GM19324 (cell line): ENCODE measurements around the gene LYPLAL1.

Experiments
- ATAC-seq: cut with Tn5 transposase; IDR thresholded peaks from one replicate; pipeline ENCODE4 v1.9.1; 2021; ENCODE audit warnings: mild to moderate bottlenecking, moderate library complexity; ENCODE audit not compliant: unreplicated experiment, low FRiP score

Gene LYPLAL1

DNA sequence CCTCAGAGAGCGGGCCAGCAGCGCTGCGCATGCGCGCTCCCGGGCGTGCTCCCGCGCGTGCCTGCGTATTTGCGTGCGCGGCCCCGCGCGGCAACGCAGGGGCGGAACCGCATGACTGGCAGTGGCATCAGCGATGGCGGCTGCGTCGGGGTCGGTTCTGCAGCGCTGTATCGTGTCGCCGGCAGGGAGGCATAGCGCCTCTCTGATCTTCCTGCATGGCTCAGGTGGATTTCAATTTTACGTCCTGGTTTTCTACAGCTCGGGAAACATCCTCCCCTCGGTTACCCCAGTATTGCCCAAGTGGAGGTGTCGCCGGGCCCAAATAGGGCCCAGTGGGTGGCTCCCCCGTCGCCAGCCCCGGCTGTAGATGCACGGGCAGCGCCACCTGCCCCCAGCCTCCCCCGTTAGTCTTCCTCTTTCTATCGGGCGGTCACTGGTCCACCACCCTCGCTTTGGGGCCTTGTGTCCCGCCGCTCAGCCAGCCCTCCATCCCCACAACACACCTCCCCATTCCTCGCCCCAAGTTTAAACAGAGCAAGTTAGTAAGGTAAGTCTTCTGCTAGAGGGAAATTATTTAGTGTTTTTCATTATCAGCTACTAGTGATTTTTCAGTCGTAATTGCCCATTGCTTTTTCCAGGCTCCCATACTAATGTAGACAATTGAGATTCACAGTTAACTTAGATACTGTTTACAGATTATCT is at the start of gene LYPLAL1:
Gene LYPLAL1, plus strand, starts transcription at position 121 of the 702 bp plus-strand sequence. Its CDS starts 13 bp downstream, at position 134.
- peak; percentile 87 for ATAC-seq

DNA sequence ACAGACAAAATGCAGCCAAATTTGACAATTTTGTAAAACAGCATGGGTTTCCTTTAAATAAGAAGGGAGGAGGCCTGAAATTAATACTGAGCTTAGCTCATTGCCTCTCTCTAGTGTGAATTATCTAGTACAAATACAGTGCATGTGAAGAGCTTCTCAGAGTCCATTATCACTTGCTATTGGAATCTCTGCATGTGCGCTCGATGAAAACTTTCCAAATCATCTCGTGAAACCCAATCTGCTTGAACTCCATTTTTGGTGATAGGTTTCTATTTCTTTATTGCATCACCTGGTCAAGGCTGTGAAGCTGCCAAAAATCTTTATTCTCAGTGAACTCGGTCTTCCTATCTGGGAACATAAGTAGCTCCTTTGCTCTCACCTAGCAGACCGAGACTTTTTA is 49.5 kb upstream of the LYPLAL1 start:
- no peak for ATAC-seq

DNA sequence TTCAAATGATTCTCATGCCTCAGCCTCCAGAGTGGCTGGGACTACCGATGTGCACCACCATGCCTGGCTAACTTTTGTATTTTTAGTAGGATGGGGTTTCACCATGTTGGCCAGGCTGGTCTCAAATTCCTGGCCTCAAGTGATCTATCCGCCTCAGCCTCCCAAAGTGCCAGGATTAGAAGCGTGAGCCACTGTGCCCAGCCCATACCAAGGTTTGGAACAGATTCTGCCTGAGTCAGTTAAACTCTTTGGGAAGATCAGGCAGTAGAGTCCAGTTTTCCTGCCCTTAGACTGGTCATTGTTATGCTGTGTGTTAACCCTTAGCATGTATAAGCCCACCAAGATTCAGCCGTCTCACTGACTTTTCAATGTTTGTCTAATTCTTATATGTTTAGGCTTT is 48.3 kb upstream of the LYPLAL1 start:
- ATAC-seq, result no peak

DNA sequence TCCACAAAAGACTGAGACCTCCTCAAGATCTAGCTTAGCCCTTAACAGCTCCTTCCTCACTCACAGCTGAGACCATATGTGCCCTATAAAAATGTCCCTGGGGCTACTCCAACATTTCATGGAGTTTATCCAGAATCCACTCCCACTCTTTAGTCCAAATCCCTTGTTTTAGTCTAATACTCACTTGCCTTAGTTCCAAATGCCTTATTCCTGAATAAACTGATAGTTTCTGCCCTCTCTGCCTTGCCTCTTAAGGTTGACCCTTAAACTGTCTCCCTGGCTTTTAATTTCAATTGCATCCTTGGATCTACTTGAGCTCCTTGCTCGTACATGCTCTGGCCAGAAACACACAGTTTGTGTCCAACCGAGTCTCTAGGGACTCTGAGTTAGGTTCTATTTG is 47.3 kb upstream of the LYPLAL1 start:
- ATAC-seq, result no peak

DNA sequence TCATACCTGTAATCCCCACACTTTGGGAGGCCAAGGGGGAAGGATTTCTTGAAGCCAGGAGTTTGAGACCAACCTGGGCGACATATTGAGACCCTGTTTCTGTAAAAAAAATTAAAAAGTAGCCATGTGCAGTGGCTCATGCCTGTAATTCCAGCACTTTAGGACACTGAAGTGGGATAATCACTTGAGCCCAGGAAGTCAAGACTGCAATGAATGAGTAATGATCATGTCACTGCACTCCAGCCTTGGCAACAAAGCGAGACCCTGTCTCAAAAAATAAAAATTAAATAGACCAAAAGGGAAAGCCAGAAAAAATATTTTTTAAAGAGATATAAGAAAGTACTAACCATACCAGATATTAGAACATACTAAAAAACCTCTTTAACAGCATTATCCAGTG is 44.7 kb upstream of the LYPLAL1 start:
- no peak for ATAC-seq

DNA sequence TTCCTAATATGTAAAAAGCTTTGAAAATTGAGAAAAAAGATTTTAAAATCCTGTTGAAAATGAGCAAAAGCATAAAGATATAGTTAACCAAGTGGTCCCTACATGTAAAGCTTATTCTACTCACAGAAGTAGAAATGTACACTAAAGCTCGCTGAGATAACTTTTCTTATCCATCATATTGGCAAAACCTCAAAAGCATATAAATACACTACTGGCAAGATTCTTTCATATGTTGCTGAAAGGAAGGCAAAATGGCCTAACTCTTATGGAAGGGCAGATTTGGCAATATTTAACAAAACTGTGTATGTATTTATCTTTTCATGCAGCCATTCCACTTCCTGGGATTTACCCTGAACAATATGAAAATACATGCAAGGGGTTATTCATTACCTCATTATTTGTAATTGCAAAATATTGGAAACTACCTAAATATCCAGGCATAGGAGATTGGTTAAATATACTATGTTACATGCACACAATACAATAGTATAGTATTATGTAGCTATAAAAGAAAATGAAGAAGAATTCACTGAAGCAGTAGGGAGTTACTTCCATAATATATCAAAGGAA is 43.2 kb upstream of the LYPLAL1 start:
- no peak for ATAC-seq

DNA sequence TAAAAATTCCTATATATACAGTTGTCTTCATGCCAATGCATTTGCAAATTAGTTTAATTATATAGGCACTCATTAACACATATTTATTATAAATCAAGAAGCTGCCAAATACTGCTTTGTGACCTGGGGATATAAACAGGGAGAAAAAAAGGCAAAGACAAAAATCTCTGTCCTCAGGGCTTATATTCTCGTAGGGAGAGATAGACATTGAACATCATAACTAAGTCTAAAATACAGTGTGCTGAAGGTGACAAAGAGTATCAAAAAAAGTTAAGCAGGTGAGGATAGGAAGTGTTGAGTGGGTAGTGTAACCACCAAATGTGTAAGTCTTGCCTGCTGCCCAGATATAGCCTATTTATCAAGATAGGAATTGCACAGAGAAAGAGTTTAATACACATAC is 40.7 kb upstream of the LYPLAL1 start:
- no peak for ATAC-seq

DNA sequence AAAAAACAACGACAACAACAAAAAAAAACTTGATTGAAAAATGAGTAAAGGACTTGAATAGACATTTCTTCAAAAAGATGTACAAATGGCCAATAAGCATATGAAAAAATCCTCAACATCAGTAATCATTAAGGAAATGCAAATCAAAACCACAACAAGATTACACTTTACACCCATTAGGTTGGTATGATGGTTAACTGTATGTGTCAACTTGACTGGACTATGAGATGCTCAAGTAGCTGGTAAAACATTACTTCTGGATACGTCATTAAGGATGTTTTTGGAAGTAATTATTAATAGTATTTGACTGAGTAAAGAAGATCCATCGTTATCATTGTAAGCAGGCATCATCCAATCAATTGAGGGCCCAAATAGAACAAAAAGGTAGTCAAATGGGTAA is 34.9 kb upstream of the LYPLAL1 start:
- ATAC-seq, result no peak

DNA sequence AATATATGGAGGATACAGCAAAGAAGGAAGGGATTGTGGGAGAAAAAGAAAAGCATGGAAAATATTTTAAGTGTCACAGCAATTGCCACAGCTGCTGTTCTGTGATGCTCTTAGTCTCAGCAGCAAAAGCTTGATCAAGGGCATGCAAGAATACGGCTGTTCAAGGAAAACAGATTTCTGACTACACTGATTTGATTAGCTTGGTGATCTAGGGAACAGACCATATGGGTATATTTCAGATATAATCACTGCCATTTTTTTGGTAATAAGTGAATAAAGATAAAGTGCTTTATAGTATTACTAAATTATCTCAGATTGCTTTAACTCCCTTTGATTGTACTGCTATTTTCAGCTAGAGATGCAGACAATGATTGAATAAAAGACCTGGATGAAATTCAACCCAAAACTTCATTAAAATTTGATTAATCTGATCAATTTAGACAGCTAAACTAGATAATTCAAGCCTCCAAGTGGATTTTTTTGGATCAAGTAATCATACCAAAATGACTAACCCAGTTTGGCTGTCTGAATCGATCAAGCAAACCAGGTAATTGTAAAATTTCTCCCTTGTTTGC is 33.3 kb upstream of the LYPLAL1 start:
- no peak for ATAC-seq

DNA sequence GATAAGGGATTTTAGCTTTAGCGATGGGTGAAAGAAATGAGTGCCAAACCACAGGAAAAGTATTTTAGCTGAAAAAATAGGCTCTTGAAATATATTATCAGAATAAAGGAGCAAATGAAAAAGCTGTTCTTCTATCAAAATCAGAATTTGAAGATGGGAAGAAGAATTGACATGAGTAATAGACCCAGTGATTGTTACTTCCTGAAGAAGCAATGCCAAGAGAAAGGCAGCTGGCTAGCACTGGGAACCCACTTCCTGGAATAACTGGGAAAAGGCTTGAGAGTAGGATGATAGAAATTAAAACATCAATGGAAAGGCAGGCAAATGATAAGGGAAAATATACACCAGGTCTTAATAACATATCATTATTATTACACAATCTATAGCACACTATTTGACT is 29.9 kb upstream of the LYPLAL1 start:
- no peak for ATAC-seq

DNA sequence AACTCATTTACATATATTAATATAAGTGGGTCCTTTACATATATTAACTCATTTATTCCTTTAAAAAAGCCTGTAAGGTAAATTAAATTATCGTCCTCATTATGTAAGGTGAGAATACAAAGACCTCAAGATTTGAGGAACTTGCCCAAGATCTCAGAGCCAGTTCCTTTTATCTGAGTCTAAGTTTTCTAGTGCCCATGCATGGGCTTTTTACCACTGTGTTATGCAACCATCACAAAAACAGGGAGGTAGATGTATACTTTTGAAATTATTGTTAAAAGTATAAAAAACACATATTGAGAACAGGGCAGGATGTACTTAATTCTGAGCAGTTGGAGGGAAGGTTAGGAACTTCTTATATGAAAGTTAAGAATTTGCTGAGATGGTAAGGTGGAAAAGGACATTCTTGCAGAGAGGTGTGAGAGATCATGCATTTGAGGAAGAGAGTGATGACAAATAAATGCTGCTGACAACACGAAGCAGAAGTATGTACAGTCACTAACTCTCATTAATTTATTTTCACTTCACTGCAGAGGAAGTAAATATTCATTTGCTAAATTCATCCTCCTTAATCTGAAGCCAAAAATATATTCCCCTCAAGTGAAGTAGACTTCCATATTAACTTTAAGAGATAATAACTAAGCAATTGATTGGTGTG is 28.9 kb upstream of the LYPLAL1 start:
- ATAC-seq, result no peak

DNA sequence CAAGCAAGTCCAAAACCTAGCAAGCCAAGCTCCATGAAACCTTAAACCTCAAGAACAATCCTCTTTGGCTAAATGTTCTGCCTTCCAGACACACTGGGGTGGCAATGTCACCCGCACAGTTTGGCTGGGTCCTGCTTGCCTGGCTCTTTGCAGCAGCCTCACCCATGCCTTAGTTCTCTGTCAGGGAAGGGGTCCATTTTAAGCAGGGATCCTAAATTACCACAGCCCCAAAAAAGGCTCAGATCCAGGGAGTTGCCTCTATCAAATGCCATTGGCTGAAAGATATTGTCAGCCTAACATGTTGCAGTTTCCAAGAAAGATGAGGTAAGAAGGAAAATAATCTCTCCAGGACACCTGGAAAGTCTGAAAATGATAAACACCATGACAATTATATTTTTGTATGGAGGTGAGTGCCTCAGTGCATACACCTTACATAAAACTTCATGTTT is 26.1 kb upstream of the LYPLAL1 start:
- ATAC-seq, result no peak

DNA sequence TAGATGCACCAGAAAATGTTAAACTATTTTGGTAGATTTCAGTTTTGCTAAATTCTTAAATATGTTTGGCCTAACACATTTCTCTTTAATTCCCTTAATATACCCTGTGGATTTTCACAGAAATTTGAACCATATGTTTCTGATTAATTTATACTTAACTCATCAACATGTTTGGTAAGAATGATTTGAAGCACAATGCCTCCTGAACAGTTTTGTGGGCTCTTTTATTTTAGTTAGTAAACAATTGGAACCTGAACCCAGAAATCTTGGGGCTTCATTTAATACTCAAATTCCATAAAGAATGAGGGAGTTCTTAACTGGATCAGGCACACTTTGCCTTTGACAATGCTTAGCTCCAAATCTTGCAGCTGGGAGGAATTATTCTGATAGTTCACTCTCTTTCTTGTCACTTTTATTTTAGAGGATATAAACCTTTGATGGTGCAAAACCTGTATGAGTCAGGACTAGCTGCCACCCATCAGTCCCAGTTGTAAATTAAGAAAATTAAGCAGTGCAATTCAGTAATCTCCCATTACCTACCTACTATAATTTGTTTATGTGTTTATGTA is 24.6 kb upstream of the LYPLAL1 start:
- ATAC-seq, result no peak

DNA sequence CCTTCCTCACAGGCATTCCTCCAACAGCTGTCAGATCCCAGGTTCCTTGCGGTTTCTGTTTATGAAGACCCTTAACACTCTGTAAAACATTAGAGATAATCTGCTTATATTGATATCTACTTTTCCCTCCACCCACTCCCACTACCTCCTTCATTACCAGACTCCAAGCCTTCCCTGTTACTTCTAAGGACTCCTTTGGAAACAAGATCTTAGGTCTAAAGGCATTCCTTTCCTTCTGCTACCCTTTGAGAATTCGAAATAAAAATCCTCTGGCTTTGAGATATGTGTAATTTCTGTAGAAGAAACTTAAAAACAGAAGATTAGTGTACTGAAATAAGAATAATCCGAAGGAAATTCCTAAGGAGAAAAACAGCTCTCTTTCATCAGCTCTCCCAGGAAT is 23.7 kb upstream of the LYPLAL1 start:
- ATAC-seq, result no peak

DNA sequence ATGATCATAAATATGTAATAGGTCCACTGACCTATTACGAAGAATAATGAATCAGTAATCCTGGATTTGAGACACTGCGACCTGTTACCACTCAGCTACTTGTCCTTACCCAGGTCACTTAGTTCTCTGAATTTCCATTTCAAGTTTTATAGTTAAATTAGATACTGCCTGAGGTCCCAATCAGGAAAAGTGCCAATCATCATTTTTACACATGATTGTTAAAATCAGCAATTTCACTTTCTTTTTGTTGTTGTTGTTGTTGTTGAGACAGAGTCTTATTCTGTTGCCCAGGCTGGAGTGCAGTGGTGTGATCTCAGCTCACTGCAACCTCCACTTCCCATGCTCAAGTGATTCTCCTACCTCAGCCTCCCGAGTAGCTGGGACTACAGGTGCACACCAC is 22.8 kb upstream of the LYPLAL1 start:
- no peak for ATAC-seq

DNA sequence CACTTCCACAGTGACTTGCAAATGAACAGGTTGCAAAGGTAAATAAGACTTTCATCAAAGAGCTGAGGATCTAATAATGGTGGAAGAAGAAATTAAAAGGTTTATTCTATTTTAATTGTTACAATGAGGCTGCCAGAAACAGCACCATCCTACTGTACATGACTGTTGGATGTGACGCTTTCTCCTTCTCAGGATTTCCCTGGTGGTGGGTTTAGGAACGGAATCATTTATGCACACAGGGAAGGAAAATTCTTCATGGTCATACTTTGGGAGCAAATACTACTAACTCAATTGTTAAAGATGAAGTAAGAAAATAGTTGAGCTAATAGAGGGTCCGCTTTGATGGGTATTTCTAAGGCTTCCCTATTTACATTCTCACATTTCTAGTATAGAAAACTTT is 22.2 kb upstream of the LYPLAL1 start:
- no peak for ATAC-seq

DNA sequence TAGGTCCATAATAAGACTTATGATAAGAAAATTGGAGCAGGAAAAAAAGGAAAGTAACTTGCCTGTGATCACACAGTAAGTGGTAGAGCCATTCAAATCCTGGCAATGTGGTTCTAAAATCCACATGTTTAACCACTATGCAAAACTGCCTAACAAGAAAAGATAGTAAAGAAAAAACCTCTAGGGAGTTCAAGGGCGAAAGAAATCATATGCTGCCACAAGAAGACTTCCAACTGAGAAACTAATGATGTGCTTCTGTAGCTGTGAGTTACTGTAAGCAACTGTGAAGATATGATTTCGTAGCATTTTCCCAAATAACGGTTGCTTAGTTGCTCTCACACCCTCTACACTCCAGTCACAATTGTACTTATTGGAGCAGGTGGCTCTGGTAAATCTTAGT is 20.9 kb upstream of the LYPLAL1 start:
- ATAC-seq, result peak; percentile 47

DNA sequence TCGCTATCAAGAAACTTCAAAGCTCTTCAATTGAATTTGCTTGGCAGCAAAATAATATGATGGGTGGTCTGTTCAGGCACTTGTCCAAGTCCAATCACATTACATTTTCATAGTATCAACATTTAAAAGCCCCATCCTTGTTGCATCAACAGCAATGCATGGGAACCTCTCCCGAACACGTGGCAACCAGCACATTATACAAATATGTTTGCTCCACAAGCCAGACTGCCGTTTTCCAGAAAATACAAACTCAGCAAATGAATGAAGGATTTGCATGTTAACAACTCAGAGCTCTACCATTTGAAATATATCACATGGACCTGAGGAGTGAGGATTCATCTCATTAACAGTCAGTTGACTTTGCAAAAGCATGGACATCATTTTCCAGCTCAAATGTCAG is 20.0 kb upstream of the LYPLAL1 start:
- ATAC-seq, result no peak

DNA sequence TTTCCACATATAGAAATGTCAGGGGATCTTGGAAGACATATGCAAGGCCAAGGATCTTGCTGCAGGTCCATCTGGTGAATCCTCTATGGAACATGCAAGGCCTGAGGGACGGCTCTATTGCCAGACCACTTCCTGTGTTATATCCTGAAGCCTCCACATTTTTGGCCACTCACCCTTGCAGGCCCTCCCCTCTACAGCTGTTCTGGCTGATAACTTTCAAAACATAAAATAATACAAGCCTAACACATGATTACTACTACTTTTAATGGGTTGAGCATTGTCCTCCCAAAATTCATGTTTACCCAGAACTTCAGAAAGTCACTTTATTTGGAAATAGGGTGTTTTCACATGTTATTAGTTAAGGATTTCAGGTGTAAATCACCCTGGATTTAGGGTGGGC is 18.5 kb upstream of the LYPLAL1 start:
- ATAC-seq, result no peak

DNA sequence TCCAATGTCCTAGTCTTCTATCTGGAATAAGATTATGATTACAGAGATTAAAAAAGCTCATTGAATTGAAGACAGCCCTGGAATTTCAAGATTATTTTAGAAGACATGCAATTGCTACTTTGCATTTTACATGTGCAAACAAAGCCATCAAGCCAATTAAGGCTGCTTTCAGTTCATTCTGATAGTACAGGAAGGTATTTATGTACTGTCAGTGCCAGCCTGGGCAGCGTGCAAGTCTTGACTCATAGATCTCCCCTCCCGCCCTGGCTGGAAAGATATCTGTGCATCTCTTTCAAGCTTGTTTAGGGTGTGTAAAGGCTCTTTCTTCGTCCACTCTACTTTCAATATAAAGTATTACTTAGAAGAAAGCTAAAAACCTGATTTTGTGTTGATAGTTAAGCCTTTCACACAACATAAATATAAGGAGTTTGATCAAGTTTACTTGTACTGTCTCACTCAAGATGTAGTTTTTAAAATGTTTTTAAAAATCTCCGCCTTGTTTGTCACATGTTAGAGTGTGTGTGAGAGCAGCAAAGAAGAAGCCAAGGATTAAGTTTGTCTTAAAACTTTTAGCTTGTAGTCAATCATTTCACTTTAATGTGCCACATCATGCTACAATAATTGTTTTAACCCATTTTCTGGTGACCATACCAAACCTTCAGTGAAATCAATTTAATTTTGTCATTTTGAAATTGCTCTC is 13.6 kb upstream of the LYPLAL1 start:
- peak; percentile 67 for ATAC-seq

DNA sequence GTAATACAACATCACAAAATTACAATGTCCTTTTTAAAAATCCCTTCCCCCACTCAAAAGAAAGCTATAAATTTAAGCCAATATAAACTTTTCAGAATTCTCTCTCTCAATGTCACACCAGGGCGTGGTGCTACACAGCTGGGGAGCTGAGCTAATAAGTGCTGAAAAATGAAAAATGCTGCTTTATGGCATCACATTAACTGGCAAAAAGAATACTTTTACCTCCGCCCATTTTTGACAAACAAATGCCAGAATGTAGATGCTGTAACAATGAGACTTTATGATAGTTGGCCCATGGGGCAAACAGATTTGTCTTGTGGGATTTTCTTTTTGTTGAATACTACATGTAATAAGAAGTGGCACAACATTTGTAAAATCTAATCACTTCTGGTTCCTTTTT is 12.7 kb upstream of the LYPLAL1 start:
- no peak for ATAC-seq
